Muscle layer of duodenum (tissue), 2 donors: ENCODE data around the gene PVR.
"Not testable (repeated sequence)": the region's sequence is repeated elsewhere in the genome, so short reads cannot be mapped to it uniquely, and the experiment has no call there.

Experiments used
- H3K27ac ChIP-seq: one replicate; pipeline ENCODE4 v1.7.0; 2013; ENCODE audit warnings: mild to moderate bottlenecking, low read length
- H3K27me3 ChIP-seq: one replicate; pipeline ENCODE4 v1.7.0; 2013; ENCODE audit warnings: low read depth, mild to moderate bottlenecking, control low read depth, low read length
- H3K36me3 ChIP-seq, 2 donors: one replicate each; pipeline ENCODE4 v1.7.0; 2013; ENCODE audit warnings: low read length in 2 of 2, control low read depth in 1 of 2, mild to moderate bottlenecking in 1 of 2; ENCODE audit not compliant: insufficient read depth in 2 of 2, control insufficient read depth in 1 of 2
- H3K4me1 ChIP-seq, 2 donors: one replicate each; pipeline ENCODE4 v1.7.0; 2013; ENCODE audit warnings: low read length in 2 of 2, mild to moderate bottlenecking in 2 of 2, control low read depth in 1 of 2, moderate library complexity in 1 of 2; ENCODE audit not compliant: insufficient read depth in 2 of 2, control insufficient read depth in 1 of 2
- H3K4me3 ChIP-seq, 2 donors: one replicate each; pipeline ENCODE4 v1.7.0; 2013; ENCODE audit warnings: low read length in 2 of 2, low read depth in 1 of 2, mild to moderate bottlenecking in 1 of 2
- H3K9me3 ChIP-seq, 2 donors: one replicate each; pipeline ENCODE4 v1.7.0; 2013; ENCODE audit warnings: low read length in 2 of 2, control low read depth in 1 of 2, mild to moderate bottlenecking in 1 of 2; ENCODE audit not compliant: control insufficient read depth in 1 of 2
- donor health status: healthy.

Gene PVR

DNA sequence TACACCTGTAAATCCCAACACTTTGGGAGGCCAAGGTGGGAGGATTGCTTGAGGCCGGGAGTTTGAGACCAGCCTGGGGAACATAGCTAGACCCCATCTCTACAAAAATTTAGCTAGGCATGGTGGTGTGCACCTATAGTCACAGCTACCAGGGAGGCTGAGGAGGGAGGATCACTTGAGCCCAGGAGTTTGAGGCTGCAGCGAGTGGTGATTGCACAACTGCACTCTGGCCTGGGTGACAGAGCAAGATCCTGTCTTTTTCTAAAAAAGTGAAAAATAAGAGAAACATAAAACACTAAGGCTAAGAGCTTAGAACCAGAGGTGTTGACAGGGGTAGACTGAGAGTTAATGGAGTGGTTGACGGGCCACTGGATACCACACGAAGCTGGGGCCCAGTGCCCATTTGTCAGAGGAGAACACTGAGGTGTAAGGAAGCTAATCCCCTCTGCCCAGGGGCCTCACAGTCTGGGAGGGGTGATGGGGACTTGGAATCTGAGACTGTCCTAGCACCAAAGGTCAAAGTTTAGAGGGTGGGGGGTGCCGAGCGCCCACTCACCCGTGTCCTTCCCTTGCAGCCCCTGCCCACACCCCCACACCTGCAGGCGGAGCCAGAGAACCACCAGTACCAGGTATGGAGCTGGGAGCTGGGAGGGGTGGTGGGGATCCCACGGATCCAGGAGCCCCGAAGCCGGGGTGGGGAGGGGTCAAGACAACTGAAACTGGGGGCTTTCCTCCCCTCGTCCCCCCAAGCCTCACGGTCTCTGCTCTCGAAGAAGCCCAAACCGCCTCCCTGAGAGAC lies 38.5 kb downstream of the PVR start:
- Histone ChIP-seq H3K4me1 (no peaks in the 10 kb centered on the region), H3K27ac (no peak overlapping the region), H3K9me3 (no peaks in the 10 kb centered on the region), H3K36me3 (peaks cover 0 to 17% of the 10 kb centered on the region in 2 donors), H3K4me3 (no peak overlapping the region), H3K27me3 (no peaks in the 10 kb centered on the region)

DNA sequence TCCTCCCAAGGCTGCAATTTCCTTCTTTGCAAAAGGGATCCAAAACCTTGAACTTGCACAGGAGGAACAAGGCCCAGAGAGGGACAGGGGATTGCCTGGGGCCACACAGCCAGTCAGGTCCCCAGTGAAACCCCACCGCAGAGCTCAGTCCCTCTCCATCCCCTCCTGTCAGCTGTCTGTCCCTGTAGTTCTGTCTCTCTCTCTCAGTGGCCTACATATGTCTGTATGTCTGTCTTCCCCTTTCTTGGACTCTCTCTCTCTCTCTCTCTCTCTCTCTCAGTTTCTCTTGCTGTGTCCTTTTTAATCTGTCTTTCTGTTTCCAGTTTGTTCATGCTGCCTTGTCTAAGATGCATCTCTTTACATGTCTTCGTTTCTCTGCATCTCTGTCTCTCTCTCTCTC lies 39.1 kb downstream of the PVR start:
- no peak overlapping the region for H3K27ac ChIP-seq
- no peaks in the 10 kb centered on the region for H3K4me1 ChIP-seq
- H3K9me3 ChIP-seq = no peaks in the 10 kb centered on the region
- no peak overlapping the region for H3K4me3 ChIP-seq
- no peaks in the 10 kb centered on the region for H3K27me3 ChIP-seq
- peaks cover 0 to 17% of the 10 kb centered on the region in 2 donors for H3K36me3 ChIP-seq

GRCh38 chr19:44683434-44684210 lies 39.9 kb downstream of the PVR start:
- no peak overlapping the region for H3K4me3 ChIP-seq
- H3K36me3 ChIP-seq = peaks cover 0 to 17% of the 10 kb centered on the region in 2 donors
- H3K27me3 ChIP-seq = no peaks in the 10 kb centered on the region
- H3K4me1 ChIP-seq = no peaks in the 10 kb centered on the region
- H3K27ac ChIP-seq = no peak overlapping the region
- no peaks in the 10 kb centered on the region for H3K9me3 ChIP-seq

DNA sequence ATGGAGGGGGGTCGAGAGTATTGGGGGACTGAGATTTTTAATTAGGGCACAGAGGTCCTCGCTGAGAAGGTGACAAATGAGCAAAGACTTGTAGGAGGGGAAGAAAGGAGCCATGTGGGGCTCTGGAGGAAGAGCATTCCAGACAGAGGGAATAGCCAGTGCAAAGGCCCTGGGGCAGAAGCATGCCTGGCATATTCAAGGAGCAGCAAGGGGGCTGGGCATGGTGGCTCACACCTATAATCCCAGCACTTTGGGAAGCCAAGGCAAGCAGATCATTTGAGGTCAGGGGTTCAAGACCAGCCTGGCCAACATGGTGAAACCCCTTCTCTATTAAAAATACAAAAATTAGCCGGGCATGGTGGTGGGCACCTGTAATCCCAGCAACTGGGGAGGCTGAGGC lies 40.7 kb downstream of the PVR start:
- H3K27ac ChIP-seq, H3K4me3 ChIP-seq, H3K9me3 ChIP-seq, H3K27me3 ChIP-seq, H3K4me1 ChIP-seq: not testable (repeated sequence)
- H3K36me3 ChIP-seq = peaks cover 0 to 17% of the 10 kb centered on the region in 2 donors

DNA sequence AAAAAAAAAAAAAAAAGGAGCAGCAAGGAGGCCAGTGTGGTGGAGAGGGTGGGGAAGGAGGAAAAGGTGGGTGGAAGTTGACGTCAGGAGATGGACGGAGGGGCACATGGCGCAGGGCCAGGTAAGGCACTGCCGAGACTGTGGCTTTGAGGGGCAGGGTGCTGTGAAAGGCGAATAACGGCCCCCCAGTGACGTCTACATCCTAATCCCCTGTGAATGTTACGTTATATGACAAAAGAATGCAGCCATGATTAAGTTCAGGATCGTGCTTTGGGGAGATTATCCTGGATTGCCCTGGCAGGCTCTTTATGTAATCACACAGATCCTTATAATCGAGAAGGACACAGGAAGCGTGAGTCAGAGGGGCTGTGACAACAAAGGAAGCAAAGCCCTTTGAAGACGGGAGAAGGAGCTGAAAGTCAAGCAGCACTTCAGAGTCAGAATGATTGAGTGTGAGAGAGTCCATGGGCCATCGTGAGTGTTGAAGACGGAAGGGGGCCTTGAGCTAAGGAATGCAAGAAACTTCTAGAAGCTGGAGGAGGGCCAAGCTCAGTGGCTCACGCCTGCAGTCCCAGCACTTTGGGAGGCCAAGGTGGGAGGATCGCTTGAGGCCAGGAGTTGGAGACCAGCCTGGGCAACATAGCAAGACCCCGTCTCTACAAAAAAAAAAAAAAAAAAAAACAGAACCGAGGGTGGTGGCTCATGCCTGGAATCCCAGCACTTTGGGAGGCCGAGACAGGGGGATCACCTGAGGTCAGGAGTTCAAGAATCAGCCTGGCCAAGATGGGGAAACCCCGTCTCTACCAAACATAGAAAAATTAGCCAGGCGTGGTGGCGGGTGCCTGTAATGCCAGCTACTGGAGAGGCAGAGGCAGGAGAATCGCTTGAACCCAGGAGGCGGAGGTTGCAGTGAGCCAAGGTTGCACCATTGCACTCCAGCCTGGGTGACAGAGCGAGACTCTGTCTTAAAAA lies 41.5 kb downstream of the PVR start:
- Histone ChIP-seq H3K27ac (no peak overlapping the region), H3K4me1 (peaks cover 0 to 4% of the 10 kb centered on the region in 2 donors), H3K9me3 (no peaks in the 10 kb centered on the region), H3K36me3 (peaks cover 0 to 17% of the 10 kb centered on the region in 2 donors), H3K4me3 (no peak overlapping the region), H3K27me3 (no peaks in the 10 kb centered on the region)

- Histone ChIP-seq H3K4me3 (no peak overlapping the region), H3K36me3 (peaks cover 0 to 11% of the 10 kb centered on the region in 2 donors), H3K27ac (no peak overlapping the region), H3K9me3 (no peaks in the 10 kb centered on the region), H3K4me1 (peaks cover 0 to 4% of the 10 kb centered on the region in 2 donors), H3K27me3 (no peaks in the 10 kb centered on the region)
These were observed 42.2 kb downstream of the PVR start for GRCh38 chr19:44685877-44686276.

DNA sequence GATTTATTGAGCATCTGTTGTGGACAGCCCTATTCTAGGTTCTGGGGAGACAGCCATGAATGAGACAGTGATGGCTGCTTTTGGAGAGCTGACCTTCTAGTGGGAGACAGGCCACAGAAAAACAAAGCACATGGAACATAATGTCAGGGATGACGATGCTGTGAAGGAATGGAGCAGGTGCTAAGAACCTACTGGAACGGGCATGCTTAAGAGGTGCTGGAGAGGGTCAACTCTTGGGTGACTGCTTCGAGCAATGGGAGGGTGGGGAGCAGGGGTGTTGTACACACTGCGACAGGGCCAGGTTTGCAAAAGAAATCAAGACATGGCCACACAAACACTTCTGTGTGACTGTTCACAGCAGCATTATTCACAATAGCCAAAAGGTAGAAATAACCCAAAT lies 43.2 kb downstream of the PVR start:
- no peak overlapping the region for H3K27ac ChIP-seq
- H3K4me3 ChIP-seq = no peak overlapping the region
- peaks cover 0 to 7% of the 10 kb centered on the region in 2 donors for H3K36me3 ChIP-seq
- no peaks in the 10 kb centered on the region for H3K9me3 ChIP-seq
- peaks cover 0 to 4% of the 10 kb centered on the region in 2 donors for H3K4me1 ChIP-seq
- H3K27me3 ChIP-seq = no peaks in the 10 kb centered on the region

DNA sequence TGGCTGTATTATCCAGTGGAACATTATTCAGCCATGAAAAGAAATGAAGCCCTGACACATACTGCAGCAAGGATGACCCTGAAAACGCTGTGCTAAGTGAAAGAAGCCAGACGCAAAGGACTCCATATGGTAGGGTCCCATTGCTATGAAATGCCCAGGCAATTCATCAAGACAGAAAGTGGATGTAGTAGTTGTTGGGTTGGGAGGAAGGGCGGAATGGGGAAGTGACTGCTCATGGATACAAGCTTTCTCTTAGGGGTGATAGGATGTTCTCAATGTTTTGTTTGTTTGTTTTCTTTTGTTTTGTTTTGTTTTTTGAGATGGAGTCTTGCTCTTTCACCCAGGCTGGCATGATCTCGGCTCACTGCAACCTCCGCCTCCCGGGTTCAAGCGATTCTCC lies 44.2 kb downstream of the PVR start:
- no peak overlapping the region for H3K27ac ChIP-seq
- peaks cover 0 to 7% of the 10 kb centered on the region in 2 donors for H3K36me3 ChIP-seq
- no peaks in the 10 kb centered on the region for H3K27me3 ChIP-seq
- H3K9me3 ChIP-seq = no peaks in the 10 kb centered on the region
- no peak overlapping the region for H3K4me3 ChIP-seq
- peaks cover 0 to 4% of the 10 kb centered on the region in 2 donors for H3K4me1 ChIP-seq

DNA sequence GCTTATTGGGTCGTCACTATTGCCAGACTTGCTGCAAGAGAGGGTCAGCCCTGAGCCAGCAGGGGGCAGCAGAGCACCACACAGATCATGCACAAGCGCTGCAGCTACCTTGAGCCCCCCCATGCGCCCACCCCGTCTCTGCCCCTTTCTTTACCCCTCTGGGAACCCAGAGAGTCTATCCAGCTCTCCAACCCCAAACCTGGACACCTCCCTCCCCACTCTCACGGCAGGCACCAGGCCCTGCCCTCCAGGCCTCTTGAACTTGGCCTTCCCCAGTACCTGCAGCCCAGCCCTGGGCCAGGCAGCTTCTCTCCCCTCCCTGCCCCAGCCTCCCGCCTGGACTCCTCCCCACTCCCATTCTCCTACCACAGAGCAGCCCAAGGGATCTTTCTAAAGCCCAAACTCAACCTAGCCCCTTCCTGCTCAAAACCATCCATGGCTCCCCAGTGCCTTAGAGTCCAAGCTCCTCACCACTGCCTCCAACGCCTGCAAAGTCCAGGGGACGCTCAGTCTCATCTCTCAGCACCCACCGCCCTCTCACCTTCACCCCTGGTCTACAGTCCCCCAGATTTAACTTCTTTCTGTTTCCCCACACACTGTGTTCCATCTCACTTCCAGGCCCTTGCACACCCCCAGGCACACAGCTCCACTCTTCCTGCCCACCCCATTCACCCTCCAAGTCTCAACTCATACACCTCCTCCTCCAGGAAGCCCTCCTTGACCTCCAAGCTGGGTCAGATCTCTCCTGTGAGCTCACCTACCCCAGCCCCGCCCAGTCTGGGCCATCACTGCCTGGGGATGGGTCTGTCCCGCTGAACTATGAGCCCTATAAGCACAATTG lies 45.8 kb downstream of the PVR start:
- H3K27me3 ChIP-seq = no peaks in the 10 kb centered on the region
- H3K4me3 ChIP-seq = no peak overlapping the region
- no peaks in the 10 kb centered on the region for H3K9me3 ChIP-seq
- H3K36me3 ChIP-seq = no peaks in the 10 kb centered on the region
- no peak overlapping the region for H3K27ac ChIP-seq
- H3K4me1 ChIP-seq = peaks cover 0 to 4% of the 10 kb centered on the region in 2 donors

- H3K4me1 ChIP-seq = peaks cover 0 to 4% of the 10 kb centered on the region in 2 donors
- no peak overlapping the region for H3K27ac ChIP-seq
- no peak overlapping the region for H3K4me3 ChIP-seq
- no peaks in the 10 kb centered on the region for H3K9me3 ChIP-seq
- no peaks in the 10 kb centered on the region for H3K36me3 ChIP-seq
- H3K27me3 ChIP-seq = no peaks in the 10 kb centered on the region
These were observed 46.4 kb downstream of the PVR start for GRCh38 chr19:44690131-44690440.
